HCT116 (cell line): ENCODE data around the gene CD22. TPM values are rescaled to one million over a fixed set of nuclear protein-coding genes. Genes with fewer than 3 reads are reported as not detected.

ENCODE experiments used
- ATAC-seq: fragments of 200-7000 bp; cut with Tn5 transposase; 2 replicates; pipeline ENCODE4 v1.9.1; 2020; ENCODE audit warnings: mild to moderate bottlenecking, moderate library complexity
- BruUV-seq: library from RNA; stranded (reverse); fragments of 400-500 nt; replicated peaks from 2 replicates; lab custom pipeline; 2021; lab: Mats Ljungman, UMichigan
- CTCF ChIA-PET: fragments of 300-600 bp; sonication (Branson Sonifier 250); formaldehyde crosslinking; loops from one replicate; lab custom pipeline; 2021; ENCODE audit warnings: antibody characterized with exemption; lab: Charles Lee
- POLR2A ChIA-PET: fragments of 300-600, 350-600 bp; sonication (Branson Sonifier 250); formaldehyde crosslinking; loops from one replicate; lab custom pipeline; 2021; ENCODE audit warnings: antibody characterized with exemption; lab: Charles Lee
- RAD21 ChIA-PET, 2 experiments: fragments of 300-600 bp; sonication (Branson Sonifier 250); formaldehyde crosslinking; loops; one replicate each; lab custom pipeline; 2023; ENCODE audit warnings: low total read pairs in 2 of 2; ENCODE audit not compliant: uncharacterized antibody in 2 of 2, unreplicated experiment in 2 of 2, low non-redundant PET in 1 of 2; lab: Charles Lee
- DNase-seq: peaks from one replicate; pipeline ENCODE4 v3.0.0-alpha.2; 2010; ENCODE audit warnings: low read depth, low spot score
- H2AFZ ChIP-seq: fragments of 200-600 bp; shearing (Covaris generic), sonication (generic); 2 replicates; pipeline ENCODE4 v1.6.1; 2017; ENCODE audit warnings: low read depth, mixed run types, mixed read lengths, antibody characterized with exemption, low read length; ENCODE audit not compliant: poor library complexity, severe bottlenecking
- H3K27ac ChIP-seq: 2 replicates; pipeline ENCODE4 v1.5.1; 2012; ENCODE audit warnings: low read depth, low read length
- H3K27me3 ChIP-seq: fragments of 200-600 bp; sonication (generic); 2 replicates; pipeline ENCODE4 v1.6.1; 2016; ENCODE audit warnings: mixed run types, low read length, mixed read lengths; ENCODE audit not compliant: insufficient read depth
- H3K36me3 ChIP-seq, 2 experiments: fragments of 200-500 bp in 1 of 2; fragments of 200-600 bp in 1 of 2; sonication (Bioruptor generic) in 1 of 2; sonication (generic) in 1 of 2; 2 replicates each; pipeline versions ENCODE4 v1.5.1 to v1.6.1; 2014 to 2016; ENCODE audit warnings: low read length in 2 of 2, inconsistent platforms in 1 of 2, mixed read lengths in 1 of 2, mixed run types in 1 of 2; ENCODE audit not compliant: insufficient read depth in 2 of 2, control insufficient read depth in 1 of 2
- H3K4me1 ChIP-seq, 2 experiments: fragments of 200-600 bp in 1 of 2; sonication (generic) in 1 of 2; 2 replicates each; pipeline versions ENCODE4 v1.5.1 to v1.6.1; 2012 to 2017; ENCODE audit warnings: low read length in 2 of 2, inconsistent platforms in 1 of 2, mild to moderate bottlenecking in 1 of 2, mixed read lengths in 1 of 2, mixed run types in 1 of 2, moderate library complexity in 1 of 2; ENCODE audit not compliant: insufficient read depth in 2 of 2, control insufficient read depth in 1 of 2
- H3K4me2 ChIP-seq: fragments of 200-600 bp; sonication (generic); 2 replicates; pipeline ENCODE4 v1.6.1; 2017; ENCODE audit warnings: mixed run types, low read length, mixed read lengths
- H3K4me3 ChIP-seq, 2 experiments: fragments of 200-600 bp in 1 of 2; sonication (generic) in 1 of 2; replicated peaks in 1 of 2; 2 replicates each; pipeline ENCODE4 v1.5.1; 2011 to 2016; ENCODE audit warnings: low read length in 2 of 2, control low read depth in 1 of 2, low read depth in 1 of 2, mild to moderate bottlenecking in 1 of 2, mixed read lengths in 1 of 2, mixed run types in 1 of 2
- H3K79me2 ChIP-seq: fragments of 200-600 bp; sonication (generic); 2 replicates; pipeline ENCODE4 v1.6.1; 2017; ENCODE audit warnings: mild to moderate bottlenecking, mixed run types, low read length, moderate library complexity, mixed read lengths; ENCODE audit not compliant: insufficient read depth
- H3K9ac ChIP-seq: fragments of 200-600 bp; sonication (generic); 2 replicates; pipeline ENCODE4 v1.6.1; 2016; ENCODE audit warnings: low read length, mixed read lengths
- H3K9me2 ChIP-seq: fragments of 200-600 bp; sonication (generic), shearing (Covaris generic); 2 replicates; pipeline ENCODE4 v1.6.1; 2017; ENCODE audit warnings: mixed run types, mild to moderate bottlenecking, moderate library complexity; ENCODE audit not compliant: insufficient read depth
- H3K9me3 ChIP-seq, 2 experiments: fragments of 200-500 bp in 1 of 2; fragments of 200-600 bp in 1 of 2; sonication (Bioruptor generic) in 1 of 2; sonication (generic) in 1 of 2; 2 replicates each; pipeline ENCODE4 v1.6.1; 2014 to 2017; ENCODE audit warnings: low read length in 2 of 2, mixed read lengths in 2 of 2, inconsistent platforms in 1 of 2, low read depth in 1 of 2, mild to moderate bottlenecking in 1 of 2, mixed run types in 1 of 2, moderate library complexity in 1 of 2; ENCODE audit not compliant: control insufficient read depth in 1 of 2, insufficient read depth in 1 of 2
- H4K20me1 ChIP-seq: fragments of 200-600 bp; sonication (generic), shearing (Covaris generic); 2 replicates; pipeline ENCODE4 v1.6.1; 2017; ENCODE audit warnings: mixed run types, mild to moderate bottlenecking, moderate library complexity; ENCODE audit not compliant: insufficient read depth
- ATF3 ChIP-seq: IDR thresholded peaks from 2 replicates; pipeline ENCODE4 v1.6.1; 2012
- CEBPB ChIP-seq: IDR thresholded peaks from 2 replicates; pipeline ENCODE4 v1.6.1; 2012; ENCODE audit warnings: low read depth
- CTCF ChIP-seq, 3 experiments: fragments of 200-600 bp in 1 of 3; sonication (generic) in 1 of 3; IDR thresholded peaks in 2 of 3; conservative IDR thresholded peaks in 1 of 3; 2 replicates each; pipeline ENCODE4 v1.5.1; 2012 to 2017; ENCODE audit warnings: low read depth in 2 of 3, low read length in 2 of 3, antibody characterized with exemption in 1 of 3, borderline replicate concordance in 1 of 3, control low read depth in 1 of 3, mild to moderate bottlenecking in 1 of 3, mixed read lengths in 1 of 3, mixed run types in 1 of 3, moderate library complexity in 1 of 3; ENCODE audit not compliant: insufficient read depth in 1 of 3
- EGR1 ChIP-seq: IDR thresholded peaks from 2 replicates; pipeline ENCODE4 v1.6.1; 2012; ENCODE audit warnings: low read depth
- ELF1 ChIP-seq: IDR thresholded peaks from 2 replicates; pipeline ENCODE4 v1.6.1; 2012; ENCODE audit warnings: low read depth, borderline replicate concordance
- EZH2phosphoT487 ChIP-seq: fragments of 200-600 bp; IDR thresholded peaks from 2 replicates; pipeline ENCODE4 v1.6.1; 2018; ENCODE audit warnings: antibody characterized with exemption, borderline replicate concordance
- JUND ChIP-seq: IDR thresholded peaks from 2 replicates; pipeline ENCODE4 v1.6.1; 2012
- POLR2A ChIP-seq: IDR thresholded peaks from 2 replicates; pipeline ENCODE4 v1.7.0; 2011; ENCODE audit warnings: borderline replicate concordance; ENCODE audit not compliant: insufficient read depth, insufficient read length; ENCODE audit errors: extremely low read depth
- POLR2AphosphoS5 ChIP-seq: IDR thresholded peaks from 2 replicates; pipeline ENCODE4 v1.6.1; 2011; ENCODE audit warnings: mild to moderate bottlenecking, low read depth, low read length, moderate library complexity
- SIN3A ChIP-seq: IDR thresholded peaks from 2 replicates; pipeline ENCODE4 v1.6.1; 2012; ENCODE audit warnings: low read depth
- SP1 ChIP-seq: IDR thresholded peaks from 2 replicates; pipeline ENCODE4 v1.6.1; 2012; ENCODE audit warnings: low read depth
- SRF ChIP-seq: IDR thresholded peaks from 2 replicates; pipeline ENCODE4 v1.6.1; 2012; ENCODE audit warnings: low read depth
- YY1 ChIP-seq: IDR thresholded peaks from 2 replicates; pipeline ENCODE4 v1.6.1; 2011; ENCODE audit warnings: low read length, low read depth, moderate library complexity, mild to moderate bottlenecking; ENCODE audit not compliant: insufficient replicate concordance; ENCODE audit errors: extremely low read depth
- ZNF274 ChIP-seq: fragments of 200-500 bp; sonication (Bioruptor generic); IDR thresholded peaks from 2 replicates; pipeline ENCODE4 v1.6.1; 2014; ENCODE audit warnings: mild to moderate bottlenecking, low read depth, low read length, inconsistent platforms
- intact Hi-C: fragments of 100-400 bp; cut with micrococcal nuclease; formaldehyde crosslinking; loops from 2 replicates; pipeline ENCODE4 v1.10.0; 2022
- total RNA-seq: library from RNA; stranded (reverse); gene quantifications from one replicate; pipeline ENCODE4 v1.2.1, GENCODE V29; 2021; ENCODE audit not compliant: unreplicated experiment
- TF ChIP-seq, protein P1 (sequence below): IDR thresholded peaks from 2 replicates; pipeline ENCODE4 v1.6.1; 2012

Gene CD22
- total RNA-seq, 1 experiment from 2014 or later = 7.0 TPM

DNA sequence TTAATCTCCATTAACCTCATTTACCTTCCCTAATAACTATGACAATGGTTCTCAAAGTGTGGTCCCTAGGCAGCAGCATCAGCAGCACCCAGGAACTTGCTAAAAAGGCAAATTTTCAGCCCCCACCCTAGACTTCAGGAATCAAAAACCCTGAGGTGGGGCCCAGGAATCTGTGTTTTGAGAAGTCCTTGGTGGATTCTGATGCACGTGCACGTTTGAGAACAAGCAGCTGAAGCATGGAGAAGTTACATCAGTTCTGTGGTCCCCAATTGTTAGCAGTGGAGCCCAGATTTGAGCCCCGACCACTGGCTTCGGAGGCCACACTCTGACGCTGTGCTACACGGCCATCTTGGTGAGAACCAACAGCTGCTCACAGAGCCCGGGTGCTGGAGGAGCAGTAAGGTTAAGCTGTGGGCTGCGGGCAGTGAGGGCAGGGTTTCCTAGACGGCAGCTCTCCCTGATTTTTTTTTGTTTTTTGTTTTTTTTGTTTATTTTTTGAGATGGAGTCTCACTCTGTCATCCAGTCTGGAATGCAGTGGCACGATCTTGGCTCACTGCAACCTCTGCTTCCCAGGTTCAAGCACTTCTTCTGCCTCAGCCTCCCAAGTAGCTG lies 14.0 kb upstream of the CD22 start (continued):
- no peak for TF ChIP-seq SP1
- TF ChIP-seq, all 23 proteins: peak for 0

DNA sequence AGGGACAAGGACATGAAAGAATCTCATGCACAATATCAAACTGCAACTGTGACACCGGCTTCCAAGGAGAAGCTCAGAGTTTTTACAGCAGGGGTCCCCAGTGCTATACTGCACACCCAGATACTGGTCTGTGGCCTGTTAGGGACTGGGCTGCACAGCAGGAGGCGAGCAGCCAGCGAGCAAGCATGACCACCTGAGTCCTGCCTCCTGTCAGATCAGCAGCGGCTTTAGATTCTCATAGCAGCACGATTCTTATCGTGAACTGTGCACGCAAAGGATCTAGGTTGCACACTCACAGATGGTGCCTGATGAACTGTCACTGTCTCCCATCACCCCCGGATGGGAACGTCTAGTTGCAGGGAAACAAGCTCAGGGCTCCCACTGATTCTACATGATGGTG lies 13.1 kb upstream of the CD22 start:
- no TSS peak for BruUV-seq
- intact Hi-C loops = no loop called here
- Histone ChIP-seq H3K79me2 (no peaks in the 10 kb centered on the region), H3K4me3 (no peak overlapping the region), H3K27ac (no peak overlapping the region), H3K9me2 (no peaks in the 10 kb centered on the region), H3K27me3 (no peaks in the 10 kb centered on the region), H3K4me1 (peaks cover 23 to 52% of the 10 kb centered on the region in 2 experiments), H3K36me3 (no peaks in the 10 kb centered on the region), H3K9ac (no peak overlapping the region), H2AFZ (no peak overlapping the region), H4K20me1 (no peaks in the 10 kb centered on the region), H3K9me3 (no peaks in the 10 kb centered on the region), H3K4me2 (no peak overlapping the region)
- ChIA-PET RAD21 (no interaction called here), POLR2A (no interaction called here), CTCF (interaction anchor here (1.5 kb wide), 1 partner anchor 46 kb away, joined by 3 read pairs; no protein-coding TSS in a partner anchor)
- ATAC-seq = no peak
- TF ChIP-seq SIN3A = no peak
- TF ChIP-seq EGR1 = no peak
- TF ChIP-seq YY1 = no peak
- TF ChIP-seq ELF1 = no peak
- no peak for TF ChIP-seq ZNF274
- no peak for TF ChIP-seq POLR2A
- TF ChIP-seq EZH2phosphoT487 = no peak
- TF ChIP-seq JUND = no peak
- no peak for TF ChIP-seq POLR2AphosphoS5
- TF ChIP-seq SP1 = no peak
- no peak for TF ChIP-seq CTCF (IDR thresholded peaks at IDR 0.05 in 2 of 3, conservative IDR thresholded peaks at IDR 0.05 in 1 of 3; ENCODE audit: borderline replicate concordance in 1 of 3, insufficient read depth in 1 of 3, low read depth in 2 of 3, low read length in 2 of 3)
- no peak for TF ChIP-seq CEBPB
- TF ChIP-seq SRF = no peak
- TF ChIP-seq ATF3 = no peak
- TF ChIP-seq, protein P1, sequence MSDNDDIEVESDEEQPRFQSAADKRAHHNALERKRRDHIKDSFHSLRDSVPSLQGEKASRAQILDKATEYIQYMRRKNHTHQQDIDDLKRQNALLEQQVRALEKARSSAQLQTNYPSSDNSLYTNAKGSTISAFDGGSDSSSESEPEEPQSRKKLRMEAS = no peak
- no peak for DNase-seq
